GM12801 (cell line): ENCODE measurements around the gene ITPRIPL2.

Source experiments
- TF ChIP-seq, protein P1 (sequence below): IDR thresholded peaks from one replicate; pipeline ENCODE4 v1.5.1; 2011; ENCODE audit warnings: control low read depth; ENCODE audit not compliant: insufficient read length; ENCODE audit errors: extremely low read depth

Gene ITPRIPL2

DNA sequence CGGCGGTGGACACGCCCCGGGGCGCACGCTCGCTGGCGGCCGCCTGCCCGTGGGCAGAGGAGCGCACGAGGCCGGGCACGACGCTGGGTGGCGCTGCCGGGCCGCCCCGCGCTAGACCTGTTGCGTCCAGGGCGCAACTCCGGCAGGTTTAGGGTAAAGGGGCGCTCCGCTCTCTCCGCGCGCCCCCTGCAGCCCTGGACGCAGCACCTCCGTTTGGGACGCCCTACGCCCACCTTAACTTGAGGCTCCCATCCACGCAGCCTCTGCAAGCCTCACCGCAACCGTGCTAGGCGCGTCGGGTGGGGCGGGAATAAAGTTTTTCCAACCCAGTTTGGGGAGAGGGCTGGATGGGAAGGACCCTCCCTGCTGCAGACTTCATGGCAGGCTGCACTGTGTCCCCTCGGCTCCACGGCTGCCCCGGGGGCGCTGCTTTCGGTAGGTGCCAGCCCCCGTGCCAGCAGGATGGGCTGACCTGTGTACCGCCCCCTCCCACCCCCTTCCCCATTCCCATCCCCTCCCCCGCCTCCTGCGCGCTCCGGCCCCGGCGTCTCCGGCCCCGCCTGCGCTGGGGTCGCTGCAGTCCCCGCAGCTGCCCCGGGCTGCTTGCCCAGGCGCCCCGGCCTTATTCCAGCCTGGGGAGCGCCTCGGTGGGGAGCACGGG is 54.1 kb downstream of the ITPRIPL2 start, which contains the start of gene SYT17:
Gene SYT17 (plus strand): TSS at position 531 of the 661 bp plus-strand sequence. CDS start 407 bp downstream, outside the sequence.
- TF ChIP-seq, protein P1, sequence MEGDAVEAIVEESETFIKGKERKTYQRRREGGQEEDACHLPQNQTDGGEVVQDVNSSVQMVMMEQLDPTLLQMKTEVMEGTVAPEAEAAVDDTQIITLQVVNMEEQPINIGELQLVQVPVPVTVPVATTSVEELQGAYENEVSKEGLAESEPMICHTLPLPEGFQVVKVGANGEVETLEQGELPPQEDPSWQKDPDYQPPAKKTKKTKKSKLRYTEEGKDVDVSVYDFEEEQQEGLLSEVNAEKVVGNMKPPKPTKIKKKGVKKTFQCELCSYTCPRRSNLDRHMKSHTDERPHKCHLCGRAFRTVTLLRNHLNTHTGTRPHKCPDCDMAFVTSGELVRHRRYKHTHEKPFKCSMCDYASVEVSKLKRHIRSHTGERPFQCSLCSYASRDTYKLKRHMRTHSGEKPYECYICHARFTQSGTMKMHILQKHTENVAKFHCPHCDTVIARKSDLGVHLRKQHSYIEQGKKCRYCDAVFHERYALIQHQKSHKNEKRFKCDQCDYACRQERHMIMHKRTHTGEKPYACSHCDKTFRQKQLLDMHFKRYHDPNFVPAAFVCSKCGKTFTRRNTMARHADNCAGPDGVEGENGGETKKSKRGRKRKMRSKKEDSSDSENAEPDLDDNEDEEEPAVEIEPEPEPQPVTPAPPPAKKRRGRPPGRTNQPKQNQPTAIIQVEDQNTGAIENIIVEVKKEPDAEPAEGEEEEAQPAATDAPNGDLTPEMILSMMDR, result no peak

DNA sequence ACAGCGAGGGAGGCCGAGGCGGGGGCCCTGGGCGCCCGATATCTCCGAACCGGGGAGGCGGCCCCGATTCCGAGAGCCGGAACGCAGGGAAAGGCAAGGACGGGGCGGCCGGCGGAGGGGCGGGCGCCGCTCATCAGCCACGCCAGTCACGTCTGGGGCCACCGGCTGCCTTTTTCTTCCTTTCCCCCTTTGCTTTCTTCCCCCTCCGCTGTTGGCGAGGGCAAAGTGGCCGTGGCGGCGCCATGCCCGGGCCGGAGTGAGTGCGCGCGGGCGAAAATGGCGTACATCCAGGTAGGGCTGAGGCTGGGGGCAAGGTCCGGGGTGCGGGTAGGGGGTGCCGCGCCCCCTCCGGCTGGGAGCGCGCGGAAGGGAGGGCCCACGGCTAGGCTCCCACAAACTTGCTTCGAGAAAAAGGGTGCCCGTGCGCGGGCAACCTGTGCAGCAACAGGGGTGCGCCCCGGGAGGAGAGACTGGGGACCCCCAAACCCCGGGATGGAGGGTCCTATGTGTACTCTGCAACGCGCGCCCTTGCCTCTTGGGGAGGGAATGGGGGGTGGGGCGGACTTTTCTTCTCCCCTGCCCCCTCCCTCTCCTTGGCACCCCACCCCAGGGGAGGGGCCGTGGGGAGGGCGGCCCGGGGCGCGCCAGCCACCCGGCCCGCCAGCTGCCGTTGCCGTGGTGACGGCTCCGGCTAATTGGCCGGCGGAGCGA is 54.8 kb downstream of the ITPRIPL2 start:
- TF ChIP-seq, protein P1, result no peak

DNA sequence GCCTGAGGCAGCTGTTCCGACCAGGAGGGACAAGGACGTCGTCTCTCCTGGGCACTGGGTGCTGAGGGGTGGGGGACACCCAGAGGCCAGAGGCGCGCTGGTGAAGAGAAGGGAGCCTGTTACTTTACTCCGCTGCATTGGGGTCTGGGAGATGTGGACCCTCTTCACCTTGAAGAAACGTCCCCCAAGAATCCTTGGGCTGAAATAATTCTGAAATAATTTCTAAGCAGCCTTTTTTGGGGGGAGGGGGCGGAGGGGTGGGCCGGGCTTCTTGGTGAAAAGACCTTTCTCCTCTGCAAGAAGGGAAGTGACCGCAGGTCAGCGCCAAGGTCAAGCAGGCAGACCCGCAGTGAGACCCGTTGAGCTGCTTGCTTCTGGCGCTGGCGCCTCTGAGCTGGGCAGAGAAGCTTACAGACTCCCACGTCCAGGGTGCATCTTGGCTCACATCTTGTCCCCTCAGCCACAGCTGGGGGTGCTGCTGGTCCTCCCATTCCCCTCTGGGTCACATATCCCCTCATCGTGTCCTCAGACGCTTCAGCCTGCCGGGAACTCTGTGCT is 55.4 kb downstream of the ITPRIPL2 start:
- TF ChIP-seq, protein P1, result no peak

DNA sequence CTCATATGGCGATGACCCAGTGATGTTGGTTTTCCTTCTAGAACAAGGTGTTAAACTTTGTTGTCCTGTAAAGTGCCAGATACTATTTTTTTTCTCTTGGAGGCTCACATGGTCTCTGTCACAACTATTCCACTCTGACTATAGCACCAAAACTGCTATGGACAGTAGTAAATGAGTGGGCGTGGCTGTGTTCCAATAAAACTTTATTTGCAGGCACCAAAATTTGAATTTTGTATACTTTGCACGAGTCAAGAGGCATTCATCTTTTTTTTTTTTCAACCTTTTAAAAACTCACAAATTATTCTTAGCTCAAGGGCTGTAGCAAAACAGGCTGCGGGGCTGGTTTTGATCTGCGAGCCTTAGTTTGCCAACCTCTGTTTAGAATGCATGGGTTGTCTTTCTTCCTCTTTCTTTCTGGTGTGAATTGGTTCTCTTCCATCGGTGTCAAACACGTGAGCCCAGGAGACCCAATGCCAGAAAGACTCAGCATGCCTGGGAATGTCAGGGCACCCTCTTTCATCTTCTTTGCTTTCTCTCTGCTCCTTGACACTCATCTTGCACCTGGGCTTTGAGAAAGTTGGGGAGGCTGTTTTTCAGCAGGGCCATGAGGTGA is 56.4 kb downstream of the ITPRIPL2 start:
- TF ChIP-seq, protein P1, result no peak
